Osteocyte (in vitro differentiated cells): ENCODE measurements around the gene MCF2L2. TPM values are rescaled to one million over a fixed set of nuclear protein-coding genes. Genes with fewer than 3 reads are reported as not detected.
A peak's percentile ranks its signal among the peaks of the same experiment; 100 is the strongest.

Experiments used
- DNase-seq: peaks from one replicate; pipeline ENCODE4 v3.0.0; 2021; ENCODE audit warnings: mixed read lengths; ENCODE audit not compliant: unreplicated experiment; ENCODE audit errors: extremely low spot score
- H3K27ac Mint-ChIP-seq: one replicate; pipeline ENCODE4 v1.8.0; 2021; ENCODE audit warnings: mild to moderate bottlenecking, mixed read lengths; ENCODE audit not compliant: unreplicated experiment
- H3K27me3 Mint-ChIP-seq: one replicate; pipeline ENCODE4 v1.8.0; 2021; ENCODE audit warnings: mixed read lengths; ENCODE audit not compliant: unreplicated experiment
- H3K36me3 Mint-ChIP-seq: one replicate; pipeline ENCODE4 v1.8.0; 2021; ENCODE audit warnings: mixed read lengths; ENCODE audit not compliant: unreplicated experiment
- H3K4me1 Mint-ChIP-seq: one replicate; pipeline ENCODE4 v1.8.0; 2021; ENCODE audit warnings: mixed read lengths; ENCODE audit not compliant: unreplicated experiment
- H3K4me3 Mint-ChIP-seq: one replicate; pipeline ENCODE4 v1.8.0; 2021; ENCODE audit warnings: mild to moderate bottlenecking, moderate library complexity, mixed read lengths; ENCODE audit not compliant: unreplicated experiment
- H3K9me3 Mint-ChIP-seq: one replicate; pipeline ENCODE4 v1.8.0; 2021; ENCODE audit warnings: mixed read lengths; ENCODE audit not compliant: unreplicated experiment
- CTCF ChIP-seq: fragments of 200-600 bp; sonication (generic); IDR thresholded peaks from 2 replicates; pipeline ENCODE4 v1.5.0; 2021; ENCODE audit warnings: antibody characterized with exemption, mild to moderate bottlenecking, moderate library complexity
- total RNA-seq: library from RNA; stranded (reverse); gene quantifications from 2 replicates; pipeline ENCODE4 v1.2.1, GENCODE V29; 2021

Gene MCF2L2
- total RNA-seq, 1 donor from 2014 or later = 1.7 TPM

GRCh38 chr3:183163563-183163962 lies 264.9 kb downstream of the MCF2L2 start:
- H3K4me3 Mint-ChIP-seq = peak overlapping the region; percentile 81
- H3K4me1 Mint-ChIP-seq = peaks cover 12% of the 10 kb centered on the region
- TF ChIP-seq CTCF = no peak
- H3K9me3 Mint-ChIP-seq = no peaks in the 10 kb centered on the region
- H3K27ac Mint-ChIP-seq = no peak overlapping the region
- no peaks in the 10 kb centered on the region for H3K36me3 Mint-ChIP-seq
- H3K27me3 Mint-ChIP-seq = peaks cover 9% of the 10 kb centered on the region
- DNase-seq = no peak

DNA sequence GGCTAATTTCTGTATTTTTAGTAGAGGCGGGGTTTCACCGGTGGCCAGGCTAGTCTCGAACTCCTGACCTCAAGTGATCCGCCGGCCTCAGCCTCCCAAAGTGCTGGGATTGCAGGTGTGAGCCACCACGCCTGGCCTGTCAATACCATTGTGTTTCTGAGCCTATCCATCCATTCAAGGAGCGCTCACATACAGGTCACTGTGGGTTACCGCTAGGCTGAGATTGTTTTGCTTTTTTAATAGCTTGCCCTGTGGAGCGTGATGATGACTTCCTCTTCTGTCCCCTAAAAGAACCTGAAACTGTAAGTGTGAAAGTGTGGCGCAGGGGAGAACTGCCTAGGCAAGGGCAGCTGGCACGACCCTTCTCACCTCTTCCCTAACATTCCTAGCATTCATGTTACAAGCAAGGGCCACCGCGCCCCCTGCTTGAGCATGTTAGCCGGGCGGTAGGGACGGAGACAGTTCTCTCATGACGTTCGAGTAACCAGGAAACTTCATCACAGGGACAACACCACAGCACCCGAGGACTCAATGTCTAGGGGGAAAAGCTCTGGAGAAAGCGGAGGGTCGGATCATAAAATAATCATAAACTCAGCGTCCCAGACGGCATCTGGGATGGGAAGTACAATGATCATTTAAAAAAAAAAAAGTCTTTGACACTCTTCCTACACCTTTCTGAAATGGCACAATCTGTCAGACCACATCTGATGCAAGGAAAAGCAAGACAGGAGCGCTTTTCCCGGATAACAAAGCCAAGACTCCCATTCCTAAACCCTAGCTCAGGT lies 266.7 kb downstream of the MCF2L2 start:
- Mint-ChIP-seq H3K27ac (no peak overlapping the region), H3K27me3 (peaks cover 9% of the 10 kb centered on the region), H3K4me3 (peak overlapping the region; percentile 81), H3K9me3 (no peaks in the 10 kb centered on the region), H3K4me1 (peaks cover 12% of the 10 kb centered on the region), H3K36me3 (no peaks in the 10 kb centered on the region)
- TF ChIP-seq CTCF = no peak
- DNase-seq = no peak

GRCh38 chr3:183160616-183161015 lies 267.8 kb downstream of the MCF2L2 start:
- Mint-ChIP-seq H3K27ac (no peak overlapping the region), H3K27me3 (peaks cover 11% of the 10 kb centered on the region), H3K4me3 (no peak overlapping the region), H3K9me3 (no peaks in the 10 kb centered on the region), H3K4me1 (peaks cover 12% of the 10 kb centered on the region), H3K36me3 (no peaks in the 10 kb centered on the region)
- no peak for TF ChIP-seq CTCF
- no peak for DNase-seq

GRCh38 chr3:183159333-183159732 lies 269.1 kb downstream of the MCF2L2 start:
- no peak overlapping the region for H3K27ac Mint-ChIP-seq
- H3K27me3 Mint-ChIP-seq = peaks cover 19% of the 10 kb centered on the region
- no peak for TF ChIP-seq CTCF
- DNase-seq = no peak
- no peak overlapping the region for H3K4me3 Mint-ChIP-seq
- H3K4me1 Mint-ChIP-seq = peaks cover 12% of the 10 kb centered on the region
- H3K9me3 Mint-ChIP-seq = no peaks in the 10 kb centered on the region
- H3K36me3 Mint-ChIP-seq = no peaks in the 10 kb centered on the region

DNA sequence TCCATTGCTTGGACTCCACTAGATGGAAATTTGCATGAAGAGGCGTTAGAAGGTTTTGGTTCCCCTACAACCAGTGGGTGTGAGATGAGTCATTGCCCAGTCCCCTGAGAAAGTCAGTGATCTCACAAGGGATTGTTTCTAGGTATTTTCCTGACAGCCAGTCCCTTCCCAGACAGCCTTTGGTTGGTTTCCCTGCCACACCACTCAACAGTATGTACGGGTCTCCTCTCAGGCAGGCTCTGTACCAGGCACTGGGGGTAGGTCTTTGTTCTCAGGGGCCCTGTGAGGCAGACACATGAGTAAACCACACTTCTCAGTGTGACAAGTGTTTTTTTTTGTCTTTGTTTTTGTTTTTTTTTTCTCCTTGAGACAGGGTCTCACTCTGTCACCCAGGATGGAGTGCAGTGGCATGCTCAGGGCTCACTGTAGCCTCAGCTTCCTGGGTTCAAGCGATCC lies 269.8 kb downstream of the MCF2L2 start:
- peaks cover 27% of the 10 kb centered on the region for H3K27me3 Mint-ChIP-seq
- H3K4me1 Mint-ChIP-seq = peaks cover 12% of the 10 kb centered on the region
- H3K27ac Mint-ChIP-seq = no peak overlapping the region
- no peaks in the 10 kb centered on the region for H3K9me3 Mint-ChIP-seq
- no peak for DNase-seq
- no peaks in the 10 kb centered on the region for H3K36me3 Mint-ChIP-seq
- TF ChIP-seq CTCF = no peak
- H3K4me3 Mint-ChIP-seq = no peak overlapping the region
